Measurements from ENCODE around the gene FEM1C.

The FEM1C gene

GRCh38 chr5:115575167-115576070 is 30.8 kb upstream of the FEM1C start:
- peaks cover 5% of the 10 kb centered on the region for H3K9me3 Mint-ChIP-seq
- no peaks in the 10 kb centered on the region for H3K27me3 Mint-ChIP-seq
- H3K36me3 Mint-ChIP-seq: peaks cover 5% of the 10 kb centered on the region
- no peak overlapping the region for H3K4me3 Mint-ChIP-seq
- ATAC-seq (ENCODE audit: low read depth): peak; percentile 48
- DNase-seq (ENCODE audit: low spot score in 2 of 2): no peak
- no peak overlapping the region for H3K27ac Mint-ChIP-seq
- H3K4me1 Mint-ChIP-seq: peaks cover 19% of the 10 kb centered on the region

- Mint-ChIP-seq H3K36me3 (peaks cover 5% of the 10 kb centered on the region), H3K9me3 (peaks cover 5% of the 10 kb centered on the region), H3K4me1 (peaks cover 10% of the 10 kb centered on the region), H3K27me3 (no peaks in the 10 kb centered on the region), H3K4me3 (no peak overlapping the region), H3K27ac (no peak overlapping the region)
- no peak for ATAC-seq (ENCODE audit: low read depth)
- no peak for DNase-seq (ENCODE audit: low spot score in 2 of 2)
Measured at GRCh38 chr5:115573133-115573532, 28.6 kb upstream of the FEM1C start.

DNA sequence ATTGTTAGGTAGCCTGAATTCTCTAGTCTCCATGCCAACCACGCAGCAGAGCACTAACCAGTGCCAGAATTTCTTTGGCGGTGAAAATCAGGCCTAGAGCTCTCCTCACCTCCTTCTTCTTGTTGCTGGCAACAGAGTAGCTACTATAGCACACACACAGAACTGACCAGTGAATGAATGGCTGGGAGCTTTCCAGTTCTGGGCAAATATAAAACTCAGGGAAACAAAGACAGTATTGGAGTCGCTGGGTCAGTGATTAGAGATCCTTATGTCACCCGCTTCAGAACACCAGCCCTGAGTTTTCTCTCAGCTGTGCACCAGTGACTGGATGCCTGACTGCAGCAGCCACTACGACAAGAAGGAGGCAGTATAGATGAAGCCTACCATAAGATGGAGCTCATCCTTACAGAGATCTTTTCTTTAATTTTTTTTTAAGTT is 26.9 kb upstream of the FEM1C start:
- DNase-seq (ENCODE audit: low spot score in 2 of 2) (no peak), ATAC-seq (ENCODE audit: low read depth) (no peak)
- peaks cover 10% of the 10 kb centered on the region for H3K4me1 Mint-ChIP-seq
- H3K4me3 Mint-ChIP-seq: no peak overlapping the region
- H3K27me3 Mint-ChIP-seq: no peaks in the 10 kb centered on the region
- no peaks in the 10 kb centered on the region for H3K9me3 Mint-ChIP-seq
- H3K36me3 Mint-ChIP-seq: no peaks in the 10 kb centered on the region
- no peak overlapping the region for H3K27ac Mint-ChIP-seq

DNA sequence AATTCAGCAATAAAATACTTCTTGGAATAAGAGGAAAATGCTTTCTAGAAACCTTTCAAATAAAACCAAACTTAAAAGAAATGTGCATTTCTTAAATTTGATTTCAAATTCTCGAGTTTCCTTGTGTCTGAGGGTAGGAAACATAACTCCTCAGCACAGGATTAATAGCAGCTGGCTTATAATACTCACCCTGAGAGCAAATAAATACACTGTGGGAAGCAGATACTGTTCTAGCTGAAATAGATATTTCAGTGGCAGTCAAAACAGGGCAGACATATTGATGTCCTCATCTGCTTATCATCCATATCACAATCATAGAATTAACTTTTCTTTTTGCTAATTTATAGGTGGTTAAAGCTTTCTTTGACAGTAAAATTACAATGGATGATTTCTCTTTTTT is 24.1 kb upstream of the FEM1C start:
- Mint-ChIP-seq H3K9me3 (no peaks in the 10 kb centered on the region), H3K4me1 (no peaks in the 10 kb centered on the region), H3K27ac (no peak overlapping the region), H3K36me3 (no peaks in the 10 kb centered on the region), H3K4me3 (no peak overlapping the region), H3K27me3 (no peaks in the 10 kb centered on the region)
- ATAC-seq (ENCODE audit: low read depth) (no peak), DNase-seq (ENCODE audit: low spot score in 2 of 2) (no peak)

DNA sequence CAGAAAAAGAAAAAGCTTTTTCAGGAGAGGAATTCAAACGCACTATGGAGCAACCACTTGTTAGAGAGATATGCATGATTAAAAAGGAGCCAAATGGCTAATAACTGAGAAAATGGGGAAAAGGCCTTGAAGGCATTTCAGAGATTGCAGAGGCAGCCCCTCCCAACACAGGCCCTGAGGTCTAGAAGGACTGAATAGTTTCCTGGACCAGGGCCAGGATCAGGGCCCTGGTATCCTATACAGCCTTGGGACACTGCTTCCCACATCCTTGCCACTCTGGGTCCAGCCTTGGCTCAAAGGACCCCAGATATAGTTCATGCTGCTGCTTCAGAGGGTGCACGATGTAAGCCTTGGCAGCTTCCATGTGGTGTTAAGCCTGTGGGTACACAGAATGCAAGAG is 20.7 kb upstream of the FEM1C start:
- H3K36me3 Mint-ChIP-seq: no peaks in the 10 kb centered on the region
- ATAC-seq (ENCODE audit: low read depth) (no peak), DNase-seq (ENCODE audit: low spot score in 2 of 2) (no peak)
- peaks cover 2% of the 10 kb centered on the region for H3K9me3 Mint-ChIP-seq
- H3K4me1 Mint-ChIP-seq: no peaks in the 10 kb centered on the region
- no peak overlapping the region for H3K4me3 Mint-ChIP-seq
- H3K27me3 Mint-ChIP-seq: no peaks in the 10 kb centered on the region
- no peak overlapping the region for H3K27ac Mint-ChIP-seq

DNA sequence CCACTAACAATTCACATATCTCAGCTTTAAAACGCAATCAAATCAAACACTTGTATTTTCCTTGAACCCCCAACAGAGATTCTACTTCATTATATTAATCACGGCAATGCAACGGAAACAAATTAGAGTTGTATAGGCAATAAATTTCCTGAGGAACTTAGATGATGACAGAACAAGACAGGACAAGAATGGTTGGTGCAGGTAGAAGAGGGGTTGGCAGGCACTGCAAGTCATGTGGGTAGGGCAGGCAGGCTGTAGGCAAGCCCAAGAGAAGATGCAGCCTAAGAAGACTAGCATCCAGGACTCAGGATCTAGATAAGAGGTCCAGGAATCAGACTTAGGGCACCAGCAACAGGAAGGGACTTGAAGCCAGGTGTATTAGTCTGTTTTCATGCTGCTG is 16.6 kb upstream of the FEM1C start:
- no peak overlapping the region for H3K27ac Mint-ChIP-seq
- H3K36me3 Mint-ChIP-seq: no peaks in the 10 kb centered on the region
- no peaks in the 10 kb centered on the region for H3K27me3 Mint-ChIP-seq
- no peaks in the 10 kb centered on the region for H3K4me1 Mint-ChIP-seq
- H3K4me3 Mint-ChIP-seq: no peak overlapping the region
- peaks cover 2% of the 10 kb centered on the region for H3K9me3 Mint-ChIP-seq
- ATAC-seq (ENCODE audit: low read depth): no peak
- no peak for DNase-seq (ENCODE audit: low spot score in 2 of 2)

GRCh38 chr5:115559524-115559923 is 14.9 kb upstream of the FEM1C start:
- Mint-ChIP-seq H3K4me1 (no peaks in the 10 kb centered on the region), H3K36me3 (no peaks in the 10 kb centered on the region), H3K27me3 (no peaks in the 10 kb centered on the region), H3K4me3 (no peak overlapping the region), H3K9me3 (peaks cover 2% of the 10 kb centered on the region), H3K27ac (no peak overlapping the region)
- no peak for DNase-seq (ENCODE audit: low spot score in 2 of 2)
- ATAC-seq (ENCODE audit: low read depth): no peak

DNA sequence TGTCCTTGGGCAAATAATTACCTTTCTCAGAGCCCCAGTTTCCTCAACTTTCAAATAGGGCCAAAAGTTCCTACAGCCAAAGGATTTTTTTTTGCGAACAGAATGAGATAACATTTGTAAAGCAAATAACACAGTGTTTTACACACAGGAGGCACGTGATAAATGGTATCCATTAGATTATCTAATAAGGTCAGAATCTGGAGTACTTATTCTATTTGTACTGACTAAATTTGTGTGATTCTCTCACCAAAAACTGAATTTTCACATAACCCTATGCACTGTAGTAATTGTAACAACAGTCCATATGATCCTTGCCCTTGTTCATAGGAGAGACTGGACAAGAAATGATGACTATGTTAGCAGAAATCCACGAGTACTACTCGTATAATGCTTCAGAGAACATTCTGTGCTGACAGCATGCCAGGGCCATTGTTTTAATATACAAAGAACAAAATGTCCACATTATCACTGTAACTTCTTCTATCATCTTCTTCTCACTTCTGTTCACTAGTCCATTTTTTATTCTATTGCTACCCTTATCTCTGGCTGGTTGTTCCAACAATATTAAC is 13.9 kb upstream of the FEM1C start:
- no peaks in the 10 kb centered on the region for H3K36me3 Mint-ChIP-seq
- H3K4me3 Mint-ChIP-seq: no peak overlapping the region
- H3K27ac Mint-ChIP-seq: no peak overlapping the region
- no peak for ATAC-seq (ENCODE audit: low read depth)
- DNase-seq (ENCODE audit: low spot score in 2 of 2): no peak
- no peaks in the 10 kb centered on the region for H3K4me1 Mint-ChIP-seq
- peaks cover 2% of the 10 kb centered on the region for H3K9me3 Mint-ChIP-seq
- no peaks in the 10 kb centered on the region for H3K27me3 Mint-ChIP-seq

GRCh38 chr5:115557667-115558387 is 13.3 kb upstream of the FEM1C start:
- Mint-ChIP-seq H3K4me1 (no peaks in the 10 kb centered on the region), H3K27ac (no peak overlapping the region), H3K9me3 (peaks cover 2% of the 10 kb centered on the region), H3K4me3 (no peak overlapping the region), H3K27me3 (no peaks in the 10 kb centered on the region), H3K36me3 (no peaks in the 10 kb centered on the region)
- ATAC-seq (ENCODE audit: low read depth) (no peak), DNase-seq (ENCODE audit: low spot score in 2 of 2) (no peak)

DNA sequence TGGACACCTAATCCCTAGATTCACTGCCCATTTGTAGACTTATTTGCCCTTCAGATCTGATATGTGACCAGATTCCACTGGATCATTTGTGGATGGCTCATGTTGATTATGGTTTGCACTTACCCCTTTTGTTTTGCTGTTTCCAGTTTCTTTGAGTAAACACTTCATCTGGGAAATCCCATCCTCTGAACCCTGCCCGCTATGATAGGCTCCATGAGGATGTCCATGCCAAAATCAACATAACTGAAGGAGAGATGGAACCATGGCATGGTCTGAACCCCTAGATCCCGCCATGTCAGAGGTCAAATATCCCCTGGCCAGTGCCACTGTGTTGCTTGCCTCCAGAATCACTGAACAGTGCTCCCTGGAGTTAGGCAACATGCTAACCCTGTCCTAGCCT is 11.7 kb upstream of the FEM1C start:
- H3K27me3 Mint-ChIP-seq: no peaks in the 10 kb centered on the region
- no peaks in the 10 kb centered on the region for H3K36me3 Mint-ChIP-seq
- no peak overlapping the region for H3K27ac Mint-ChIP-seq
- H3K9me3 Mint-ChIP-seq: peaks cover 2% of the 10 kb centered on the region
- no peak overlapping the region for H3K4me3 Mint-ChIP-seq
- H3K4me1 Mint-ChIP-seq: no peaks in the 10 kb centered on the region
- no peak for DNase-seq (ENCODE audit: low spot score in 2 of 2)
- ATAC-seq (ENCODE audit: low read depth): no peak

DNA sequence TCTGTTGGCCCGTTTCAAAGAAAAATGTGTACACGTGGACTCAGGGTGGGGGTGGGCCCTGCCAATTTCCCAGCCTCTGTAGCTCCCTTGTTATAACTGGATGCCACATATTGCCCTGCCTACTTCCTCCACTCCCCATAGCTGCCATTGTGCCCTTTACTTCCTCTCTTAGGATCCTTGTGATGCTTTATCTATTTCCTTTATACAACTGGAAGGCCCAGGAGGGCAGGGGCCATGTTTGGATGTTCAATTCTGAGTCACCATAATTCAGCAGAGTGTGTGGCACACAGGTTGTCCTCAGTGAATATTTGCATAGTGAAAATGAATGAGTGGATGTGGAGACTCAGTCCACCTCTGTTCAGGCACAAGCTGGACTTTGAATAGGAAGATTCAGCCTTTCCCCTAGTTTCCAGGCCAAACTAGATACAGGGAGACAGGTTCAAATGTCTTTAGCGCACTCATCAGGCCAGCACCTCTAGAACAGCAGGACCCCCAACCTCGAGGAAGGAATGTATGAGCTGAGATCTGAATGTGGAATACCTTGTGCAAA is 10.6 kb upstream of the FEM1C start:
- Mint-ChIP-seq H3K27ac (no peak overlapping the region), H3K4me3 (no peak overlapping the region), H3K36me3 (no peaks in the 10 kb centered on the region), H3K9me3 (no peaks in the 10 kb centered on the region), H3K4me1 (no peaks in the 10 kb centered on the region), H3K27me3 (no peaks in the 10 kb centered on the region)
- DNase-seq (ENCODE audit: low spot score in 2 of 2) (no peak), ATAC-seq (ENCODE audit: low read depth) (no peak)

DNA sequence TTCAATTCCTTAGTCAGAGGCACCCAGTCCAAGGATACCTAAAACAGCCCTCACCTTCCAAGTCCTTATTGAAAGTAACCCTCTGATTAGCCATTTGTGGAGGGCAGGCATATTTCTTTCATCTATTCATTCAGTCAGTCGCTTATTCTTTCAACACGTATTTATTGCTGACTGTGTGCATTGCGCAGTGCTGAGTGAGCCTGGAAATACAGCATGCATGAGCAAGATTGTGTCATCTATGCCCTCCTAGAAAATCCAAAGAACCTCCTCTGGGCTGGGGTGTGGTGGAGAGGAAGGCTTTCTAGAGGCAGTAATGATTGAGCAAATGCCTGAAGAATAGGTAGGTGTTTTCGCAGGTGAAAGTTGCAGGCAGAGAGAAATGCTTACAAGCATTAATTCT is 8.5 kb upstream of the FEM1C start:
- H3K4me3 Mint-ChIP-seq: no peak overlapping the region
- H3K9me3 Mint-ChIP-seq: no peaks in the 10 kb centered on the region
- H3K27me3 Mint-ChIP-seq: no peaks in the 10 kb centered on the region
- ATAC-seq (ENCODE audit: low read depth): no peak
- peak overlapping the region; percentile 9 for H3K27ac Mint-ChIP-seq
- H3K36me3 Mint-ChIP-seq: no peaks in the 10 kb centered on the region
- H3K4me1 Mint-ChIP-seq: no peaks in the 10 kb centered on the region
- no peak for DNase-seq (ENCODE audit: low spot score in 2 of 2)

DNA sequence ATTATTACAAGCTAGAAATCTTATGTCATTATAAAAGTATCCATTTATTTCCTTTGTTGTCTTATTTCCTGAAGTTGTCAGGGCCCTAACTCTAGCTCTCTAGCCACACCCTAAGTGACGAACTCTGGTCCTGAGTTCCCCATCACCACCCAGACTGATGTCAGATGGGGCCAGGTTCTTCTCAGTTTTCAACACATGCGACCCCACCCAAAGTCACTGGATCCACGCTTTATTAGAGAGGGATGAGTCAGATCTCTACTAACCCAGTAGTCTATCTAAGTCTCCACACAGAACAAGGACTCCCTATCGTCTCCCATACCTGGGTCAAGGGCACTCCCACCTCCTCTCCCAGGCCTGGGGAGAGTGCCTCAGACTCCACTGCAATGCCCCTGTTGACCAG is 6.8 kb upstream of the FEM1C start:
- Mint-ChIP-seq H3K4me1 (no peaks in the 10 kb centered on the region), H3K4me3 (no peak overlapping the region), H3K27me3 (no peaks in the 10 kb centered on the region), H3K27ac (no peak overlapping the region), H3K36me3 (no peaks in the 10 kb centered on the region), H3K9me3 (no peaks in the 10 kb centered on the region)
- ATAC-seq (ENCODE audit: low read depth): peak; percentile 35
- no peak for DNase-seq (ENCODE audit: low spot score in 2 of 2)

GRCh38 chr5:115549154-115549553 is 4.6 kb upstream of the FEM1C start:
- Mint-ChIP-seq H3K9me3 (no peaks in the 10 kb centered on the region), H3K36me3 (no peaks in the 10 kb centered on the region), H3K27ac (no peak overlapping the region), H3K4me1 (no peaks in the 10 kb centered on the region), H3K27me3 (no peaks in the 10 kb centered on the region), H3K4me3 (no peak overlapping the region)
- ATAC-seq (ENCODE audit: low read depth) (no peak), DNase-seq (ENCODE audit: low spot score in 2 of 2) (no peak)

All from memory B cell (primary cell).